ENCODE measurements around the gene CHST3.
"Not testable (repeated sequence)": the region's sequence is repeated elsewhere in the genome, so short reads cannot be mapped to it uniquely, and the experiment has no call there.

- not testable (repeated sequence) for TF ChIP-seq CTCF, EP300 (IDR thresholded peaks at IDR 0.05)
Observed at GRCh38 chr10:72032409-72033162, 68.4 kb downstream of the CHST3 start.
